ENCODE results near the gene MVB12B. TPM values are rescaled to one million over a fixed set of nuclear protein-coding genes. Genes with fewer than 3 reads are reported as not detected.

Gene MVB12B
- total RNA-seq, 4 donors from 2014 or later = 15.7 to 27.3 (median 22.7) TPM

DNA sequence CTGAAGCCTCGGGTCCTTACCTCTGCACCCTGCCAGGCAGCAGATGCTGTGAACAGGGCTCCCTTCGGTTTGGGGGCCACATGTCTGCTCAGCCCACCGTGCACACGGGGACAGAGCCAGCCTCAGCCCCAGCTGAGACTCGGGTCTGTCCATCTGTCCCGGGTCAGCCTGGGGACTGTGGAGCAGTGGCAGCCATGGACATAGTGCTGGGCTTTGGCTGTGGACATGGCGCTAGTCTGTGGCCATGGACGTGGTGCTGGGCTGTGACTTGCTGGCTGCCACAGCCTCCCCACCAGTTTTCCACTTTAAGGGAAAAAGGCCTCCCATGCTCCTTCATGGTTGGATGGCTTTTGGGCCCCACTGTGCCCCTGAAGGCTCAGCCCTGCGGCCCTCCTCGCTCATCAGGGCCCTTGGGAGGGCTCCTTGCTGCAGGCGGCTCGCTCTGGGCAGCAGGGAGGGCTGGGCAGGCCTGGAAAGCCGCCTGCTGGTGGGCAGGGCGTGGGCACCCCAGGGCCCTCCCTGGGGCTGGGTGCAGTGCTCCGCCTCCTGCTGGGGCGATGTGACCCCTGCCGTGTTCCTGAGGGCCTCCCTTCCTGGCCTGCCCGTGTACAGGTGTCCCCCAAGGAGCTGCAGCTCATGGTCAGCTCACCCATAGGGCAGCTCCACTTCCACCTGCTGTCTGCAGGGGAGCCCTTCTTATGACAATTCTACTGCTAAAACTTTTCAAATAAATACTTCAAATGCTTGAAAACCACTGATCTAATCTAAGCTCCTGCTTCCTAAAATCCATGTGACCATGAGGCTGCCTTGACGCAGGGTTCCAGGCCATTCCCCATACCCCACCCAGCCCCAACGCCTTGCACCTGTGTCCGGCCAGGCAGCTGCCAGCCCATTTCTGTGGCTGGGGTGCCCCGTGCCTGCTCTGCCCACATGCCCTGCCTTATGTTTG lies 175.0 kb downstream of the MVB12B start:
- in situ Hi-C loops (cut with MboI; ENCODE audit: low pct_ligation_motif_present in 1 of 4, low pct_unique_long_range_greater_than_20kb in 1 of 4, low sequenced_read_pairs in 3 of 4) (loop anchor here in 2 of 4 donors (10.0 kb wide), 1 partner anchor 53 kb away; no protein-coding TSS in a partner anchor), intact Hi-C loops (cut with DNase I; ENCODE audit: low total_unique reads) (loop anchor here (5.0 kb wide), 1 partner anchor 56 kb away; no protein-coding TSS in a partner anchor)
- H3K4me1 ChIP-seq = peaks cover 7 to 14% (median 12%) of the 10 kb centered on the region in 4 donors
- no peaks in the 10 kb centered on the region for H3K36me3 ChIP-seq
- no peaks in the 10 kb centered on the region for H3K27me3 ChIP-seq
- H3K9me3 ChIP-seq = no peaks in the 10 kb centered on the region
- H3K4me3 ChIP-seq = no peak overlapping the region
- TF ChIP-seq POLR2AphosphoS5 (IDR thresholded peaks at IDR 0.05) = no peak
- TF ChIP-seq, protein P1, sequence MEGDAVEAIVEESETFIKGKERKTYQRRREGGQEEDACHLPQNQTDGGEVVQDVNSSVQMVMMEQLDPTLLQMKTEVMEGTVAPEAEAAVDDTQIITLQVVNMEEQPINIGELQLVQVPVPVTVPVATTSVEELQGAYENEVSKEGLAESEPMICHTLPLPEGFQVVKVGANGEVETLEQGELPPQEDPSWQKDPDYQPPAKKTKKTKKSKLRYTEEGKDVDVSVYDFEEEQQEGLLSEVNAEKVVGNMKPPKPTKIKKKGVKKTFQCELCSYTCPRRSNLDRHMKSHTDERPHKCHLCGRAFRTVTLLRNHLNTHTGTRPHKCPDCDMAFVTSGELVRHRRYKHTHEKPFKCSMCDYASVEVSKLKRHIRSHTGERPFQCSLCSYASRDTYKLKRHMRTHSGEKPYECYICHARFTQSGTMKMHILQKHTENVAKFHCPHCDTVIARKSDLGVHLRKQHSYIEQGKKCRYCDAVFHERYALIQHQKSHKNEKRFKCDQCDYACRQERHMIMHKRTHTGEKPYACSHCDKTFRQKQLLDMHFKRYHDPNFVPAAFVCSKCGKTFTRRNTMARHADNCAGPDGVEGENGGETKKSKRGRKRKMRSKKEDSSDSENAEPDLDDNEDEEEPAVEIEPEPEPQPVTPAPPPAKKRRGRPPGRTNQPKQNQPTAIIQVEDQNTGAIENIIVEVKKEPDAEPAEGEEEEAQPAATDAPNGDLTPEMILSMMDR (IDR thresholded peaks at IDR 0.05) = no peak
- TF ChIP-seq EP300 (IDR thresholded peaks at IDR 0.05; ENCODE audit: low read depth) = no peak
- TF ChIP-seq POLR2A (IDR thresholded peaks at IDR 0.05) = no peak
- no peak overlapping the region for H3K27ac ChIP-seq
- no peak for DNase-seq
- WGBS, 2 donors (ENCODE audit: low coverage in 1 of 2) = 50 to 88% methylated on average over 2 to 19 of the region's 22 CpGs

DNA sequence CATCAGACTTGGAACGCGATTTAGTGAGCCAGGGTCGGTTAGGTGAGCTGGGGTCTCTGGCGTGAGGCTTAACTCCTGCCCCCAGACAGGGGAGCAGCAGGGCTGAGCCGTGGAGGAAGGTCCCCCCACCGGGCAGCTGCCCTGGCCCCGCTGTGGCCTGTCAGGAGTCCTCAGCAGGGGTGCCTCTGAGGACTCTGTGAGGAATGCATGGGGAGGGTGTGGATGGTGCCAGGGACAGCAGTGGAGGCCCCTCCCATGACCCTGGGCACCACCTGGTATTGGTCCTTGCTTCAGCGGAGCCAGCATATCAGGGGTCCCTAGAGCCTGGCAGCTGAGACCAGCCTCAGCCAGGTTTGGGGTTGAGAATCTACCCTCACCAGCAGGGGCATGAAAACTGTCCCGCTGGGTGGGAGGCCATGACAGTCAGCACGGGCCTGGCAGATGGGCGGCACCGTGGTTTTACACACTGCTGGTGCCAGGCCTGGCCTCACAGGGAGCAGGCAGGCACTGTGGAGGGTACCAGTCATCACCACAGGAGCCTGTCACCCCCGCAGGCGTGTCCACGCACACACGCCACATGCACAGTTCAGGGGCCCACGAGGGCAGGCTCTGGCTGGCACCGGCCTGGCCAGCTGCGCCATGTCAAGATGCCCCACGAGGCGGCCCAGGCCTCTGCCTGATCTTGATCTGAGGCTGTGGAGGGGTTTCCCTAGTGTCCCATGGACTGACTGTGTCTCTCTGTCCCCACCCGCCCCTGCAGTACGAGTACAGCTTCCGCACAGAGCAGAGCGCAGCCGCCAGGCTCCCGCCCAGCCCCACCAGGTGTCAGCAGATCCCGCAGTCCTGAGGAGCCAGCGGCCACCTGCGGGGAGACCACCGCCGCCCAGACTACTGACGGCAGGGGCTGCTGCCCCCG lies 176.0 kb downstream of the MVB12B start:
- WGBS, 2 donors (ENCODE audit: low coverage in 1 of 2) = 87 to 94% methylated on average over 7 to 29 of the region's 34 CpGs
- no peaks in the 10 kb centered on the region for H3K27me3 ChIP-seq
- H3K4me1 ChIP-seq = peaks cover 7 to 14% (median 12%) of the 10 kb centered on the region in 4 donors
- H3K4me3 ChIP-seq = no peak overlapping the region
- no peaks in the 10 kb centered on the region for H3K9me3 ChIP-seq
- intact Hi-C loops (cut with DNase I; ENCODE audit: low total_unique reads) = loop anchor here (5.0 kb wide), 1 partner anchor 55 kb away; no protein-coding TSS in a partner anchor
- no peaks in the 10 kb centered on the region for H3K36me3 ChIP-seq
- no peak for DNase-seq
- in situ Hi-C loops (cut with MboI; ENCODE audit: low pct_ligation_motif_present in 1 of 4, low pct_unique_long_range_greater_than_20kb in 1 of 4, low sequenced_read_pairs in 3 of 4) = loop anchor here in 2 of 4 donors (10.0 kb wide), 1 partner anchor 52 kb away; no protein-coding TSS in a partner anchor
- TF ChIP-seq POLR2AphosphoS5 (IDR thresholded peaks at IDR 0.05) (no peak), POLR2A (IDR thresholded peaks at IDR 0.05) (no peak)
- TF ChIP-seq, protein P1 (IDR thresholded peaks at IDR 0.05) = no peak
- no peak overlapping the region for H3K27ac ChIP-seq

DNA sequence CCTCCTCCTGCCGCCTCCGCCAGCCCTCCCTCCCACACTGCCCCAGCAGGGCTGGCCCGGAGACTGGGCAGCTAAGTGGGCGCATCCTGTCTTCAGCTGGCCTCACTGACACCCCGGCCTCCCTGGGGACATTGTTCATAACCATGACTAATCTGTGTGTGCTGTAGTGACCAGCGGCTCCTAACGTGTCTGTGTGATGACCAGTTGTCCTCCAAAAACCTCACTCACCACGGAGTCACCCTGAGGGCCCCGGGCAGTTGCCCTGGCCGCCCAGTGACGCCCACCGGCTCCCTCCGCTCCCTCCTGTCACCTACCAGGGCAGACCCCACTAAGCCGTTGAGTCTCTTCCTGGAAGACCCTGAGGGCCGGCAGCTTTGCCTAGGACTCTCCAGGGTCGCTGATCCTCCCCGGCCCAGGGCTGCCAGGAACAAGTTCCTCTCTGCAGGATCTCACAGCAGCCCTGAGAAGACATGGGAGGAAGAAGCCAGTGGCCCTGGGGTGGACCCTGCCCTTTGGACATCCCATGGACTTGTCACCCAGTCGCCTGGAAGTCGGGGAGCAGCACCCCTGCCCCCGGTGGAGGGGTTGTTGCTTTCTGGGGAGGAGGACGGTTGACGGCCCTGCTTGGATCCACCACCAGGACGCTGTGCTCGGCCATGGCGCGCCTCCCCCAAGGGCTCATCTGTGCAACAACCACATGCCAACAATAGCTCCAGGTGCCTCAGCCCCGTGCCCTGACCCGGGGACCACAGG lies 176.9 kb downstream of the MVB12B start:
- H3K4me1 ChIP-seq = peaks cover 7 to 14% (median 12%) of the 10 kb centered on the region in 4 donors
- 87% methylated on average over 26 of the region's 28 CpGs; no CpG with 5 or more reads in 1 of the 2 donors for WGBS, 2 donors (ENCODE audit: low coverage in 1 of 2)
- no peak for TF ChIP-seq POLR2A (IDR thresholded peaks at IDR 0.05)
- TF ChIP-seq EP300 (IDR thresholded peaks at IDR 0.05; ENCODE audit: low read depth) = no peak
- TF ChIP-seq POLR2AphosphoS5 (IDR thresholded peaks at IDR 0.05) = no peak
- TF ChIP-seq, protein P1 (IDR thresholded peaks at IDR 0.05) = no peak
- in situ Hi-C loops (cut with MboI; ENCODE audit: low pct_ligation_motif_present in 1 of 4, low pct_unique_long_range_greater_than_20kb in 1 of 4, low sequenced_read_pairs in 3 of 4) (loop anchor here in 2 of 4 donors (10.0 kb wide), 1 partner anchor 51 kb away; no protein-coding TSS in a partner anchor), intact Hi-C loops (cut with DNase I; ENCODE audit: low total_unique reads) (loop anchor here (5.0 kb wide), 1 partner anchor 54 kb away; no protein-coding TSS in a partner anchor)
- no peaks in the 10 kb centered on the region for H3K27me3 ChIP-seq
- H3K36me3 ChIP-seq = no peaks in the 10 kb centered on the region
- H3K9me3 ChIP-seq = no peaks in the 10 kb centered on the region
- DNase-seq = no peak
- H3K27ac ChIP-seq = no peak overlapping the region
- H3K4me3 ChIP-seq = no peak overlapping the region
